MCF 10A (cell line): Measurements from ENCODE around the gene GYG2. TPM values are rescaled to one million over a fixed set of nuclear protein-coding genes. Genes with fewer than 3 reads are reported as not detected.

Experiments
- BruUV-seq: library from RNA; stranded (reverse); fragments of 400-500 nt; replicated peaks from 2 replicates; lab custom pipeline; 2021; lab: Mats Ljungman, UMichigan
- CTCF ChIA-PET: fragments of 300-600 bp; sonication (Branson Sonifier 250); formaldehyde crosslinking; extraction: SDS; loops from one replicate; lab custom pipeline; 2021; ENCODE audit warnings: antibody characterized with exemption, inconsistent platforms; lab: Yijun Ruan, JAX
- POLR2A ChIA-PET: fragments of 300-600, 350-650 bp; sonication (Branson Sonifier 250); formaldehyde crosslinking; extraction: SDS; loops from one replicate; lab custom pipeline; 2020; ENCODE audit warnings: antibody characterized with exemption, inconsistent platforms; lab: Yijun Ruan, JAX
- DNase-seq: peaks from one replicate; pipeline ENCODE4 v3.0.0-alpha.2; 2018; ENCODE audit not compliant: unreplicated experiment
- H3K27ac Mint-ChIP-seq: one replicate; pipeline ENCODE4 v1.8.0; 2022; ENCODE audit warnings: mild to moderate bottlenecking, low read depth, mixed read lengths; ENCODE audit not compliant: unreplicated experiment
- H3K27me3 Mint-ChIP-seq: one replicate; pipeline ENCODE4 v1.8.0; 2022; ENCODE audit warnings: mixed read lengths; ENCODE audit not compliant: insufficient read depth, unreplicated experiment
- H3K36me3 Mint-ChIP-seq: one replicate; pipeline ENCODE4 v1.8.0; 2022; ENCODE audit warnings: mild to moderate bottlenecking, moderate library complexity, mixed read lengths; ENCODE audit not compliant: insufficient read depth, unreplicated experiment
- H3K4me1 Mint-ChIP-seq: one replicate; pipeline ENCODE4 v1.8.0; 2022; ENCODE audit warnings: mixed read lengths; ENCODE audit not compliant: insufficient read depth, unreplicated experiment
- H3K4me3 Mint-ChIP-seq: one replicate; pipeline ENCODE4 v1.8.0; 2022; ENCODE audit warnings: mild to moderate bottlenecking, moderate library complexity, mixed read lengths; ENCODE audit not compliant: unreplicated experiment
- H3K9me3 Mint-ChIP-seq: one replicate; pipeline ENCODE4 v1.8.0; 2022; ENCODE audit warnings: mixed read lengths; ENCODE audit not compliant: unreplicated experiment
- intact Hi-C: fragments of 100-400 bp; cut with micrococcal nuclease; formaldehyde crosslinking; loops from 2 replicates; pipeline ENCODE4 v1.14.1; 2022
- total RNA-seq: library from RNA; stranded (reverse); gene quantifications from 2 replicates; pipeline ENCODE4 v1.2.3, GENCODE V29; 2022
- TF ChIP-seq, protein P1 (sequence below): fragments of 200-600 bp; IDR thresholded peaks from one replicate; pipeline ENCODE4 v1.8.0; 2022; ENCODE audit warnings: antibody characterized with exemption, mild to moderate bottlenecking; ENCODE audit not compliant: unreplicated experiment

GYG2 gene
- total RNA-seq, 1 experiment from 2014 or later: not detected

GRCh38 chrX:2829469-2830246, 928 bp downstream of the GYG2 start:
- BruUV-seq: no TSS peak
- TF ChIP-seq, protein P1, sequence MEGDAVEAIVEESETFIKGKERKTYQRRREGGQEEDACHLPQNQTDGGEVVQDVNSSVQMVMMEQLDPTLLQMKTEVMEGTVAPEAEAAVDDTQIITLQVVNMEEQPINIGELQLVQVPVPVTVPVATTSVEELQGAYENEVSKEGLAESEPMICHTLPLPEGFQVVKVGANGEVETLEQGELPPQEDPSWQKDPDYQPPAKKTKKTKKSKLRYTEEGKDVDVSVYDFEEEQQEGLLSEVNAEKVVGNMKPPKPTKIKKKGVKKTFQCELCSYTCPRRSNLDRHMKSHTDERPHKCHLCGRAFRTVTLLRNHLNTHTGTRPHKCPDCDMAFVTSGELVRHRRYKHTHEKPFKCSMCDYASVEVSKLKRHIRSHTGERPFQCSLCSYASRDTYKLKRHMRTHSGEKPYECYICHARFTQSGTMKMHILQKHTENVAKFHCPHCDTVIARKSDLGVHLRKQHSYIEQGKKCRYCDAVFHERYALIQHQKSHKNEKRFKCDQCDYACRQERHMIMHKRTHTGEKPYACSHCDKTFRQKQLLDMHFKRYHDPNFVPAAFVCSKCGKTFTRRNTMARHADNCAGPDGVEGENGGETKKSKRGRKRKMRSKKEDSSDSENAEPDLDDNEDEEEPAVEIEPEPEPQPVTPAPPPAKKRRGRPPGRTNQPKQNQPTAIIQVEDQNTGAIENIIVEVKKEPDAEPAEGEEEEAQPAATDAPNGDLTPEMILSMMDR: no peak
- ChIA-PET POLR2A (no interaction called here), CTCF (interaction anchor here (1.8 kb wide), 1 partner anchor 10 kb away, joined by 10 read pairs; no protein-coding TSS in a partner anchor)
- H3K27ac Mint-ChIP-seq: no peak overlapping the region
- H3K9me3 Mint-ChIP-seq: no peaks in the 10 kb centered on the region
- intact Hi-C loops: no loop called here
- H3K4me1 Mint-ChIP-seq: no peaks in the 10 kb centered on the region
- no peaks in the 10 kb centered on the region for H3K36me3 Mint-ChIP-seq
- H3K4me3 Mint-ChIP-seq: no peak overlapping the region
- no peak for DNase-seq
- H3K27me3 Mint-ChIP-seq: peaks cover 12% of the 10 kb centered on the region

- intact Hi-C loops: no loop called here
- Mint-ChIP-seq H3K27me3 (peaks cover 23% of the 10 kb centered on the region), H3K27ac (no peak overlapping the region), H3K9me3 (peaks cover 8% of the 10 kb centered on the region), H3K36me3 (no peaks in the 10 kb centered on the region), H3K4me1 (no peaks in the 10 kb centered on the region), H3K4me3 (no peak overlapping the region)
- no TSS peak for BruUV-seq
- POLR2A ChIA-PET: no interaction called here
- DNase-seq: no peak
- CTCF ChIA-PET: interaction anchor here (1.8 kb wide), 1 partner anchor 12 kb away, joined by 10 read pairs; no protein-coding TSS in a partner anchor
- TF ChIP-seq, protein P1: no peak
These were observed 2.9 kb downstream of the GYG2 start for GRCh38 chrX:2831471-2832228.

GRCh38 chrX:2837961-2838360, 9.2 kb downstream of the GYG2 start:
- BruUV-seq: no TSS peak
- intact Hi-C loops: no loop called here
- Mint-ChIP-seq H3K27me3 (peaks cover 21% of the 10 kb centered on the region), H3K36me3 (no peaks in the 10 kb centered on the region), H3K4me3 (no peak overlapping the region), H3K4me1 (no peaks in the 10 kb centered on the region), H3K27ac (no peak overlapping the region), H3K9me3 (peaks cover 37% of the 10 kb centered on the region)
- ChIA-PET CTCF (interaction anchor here (1.1 to 2.2 kb wide), 2 partner anchors 18 to 31 kb away, joined by 3 to 12 read pairs; no protein-coding TSS in a partner anchor), POLR2A (no interaction called here)
- DNase-seq: no peak
- TF ChIP-seq, protein P1: no peak

- peaks cover 14% of the 10 kb centered on the region for H3K27me3 Mint-ChIP-seq
- ChIA-PET CTCF (interaction anchor here (0.7 kb wide), 1 partner anchor 21 kb away, joined by 3 read pairs; no protein-coding TSS in a partner anchor), POLR2A (no interaction called here)
- intact Hi-C loops: no loop called here
- TF ChIP-seq, protein P1: no peak
- peaks cover 30% of the 10 kb centered on the region for H3K9me3 Mint-ChIP-seq
- H3K27ac Mint-ChIP-seq: no peak overlapping the region
- no peaks in the 10 kb centered on the region for H3K36me3 Mint-ChIP-seq
- DNase-seq: no peak
- no peaks in the 10 kb centered on the region for H3K4me1 Mint-ChIP-seq
- H3K4me3 Mint-ChIP-seq: no peak overlapping the region
- BruUV-seq: no TSS peak
These were observed 12.2 kb downstream of the GYG2 start for GRCh38 chrX:2840961-2841360.
